RKO (cell line): ENCODE results near the gene RGS7.
"Not testable (repeated sequence)": the region's sequence is repeated elsewhere in the genome, so short reads cannot be mapped to it uniquely, and the experiment has no call there.

ENCODE experiments used
- DNase-seq: peaks from one replicate; pipeline ENCODE4 v3.0.0-alpha.2; 2016; ENCODE audit warnings: low spot score

RGS7 gene

DNA sequence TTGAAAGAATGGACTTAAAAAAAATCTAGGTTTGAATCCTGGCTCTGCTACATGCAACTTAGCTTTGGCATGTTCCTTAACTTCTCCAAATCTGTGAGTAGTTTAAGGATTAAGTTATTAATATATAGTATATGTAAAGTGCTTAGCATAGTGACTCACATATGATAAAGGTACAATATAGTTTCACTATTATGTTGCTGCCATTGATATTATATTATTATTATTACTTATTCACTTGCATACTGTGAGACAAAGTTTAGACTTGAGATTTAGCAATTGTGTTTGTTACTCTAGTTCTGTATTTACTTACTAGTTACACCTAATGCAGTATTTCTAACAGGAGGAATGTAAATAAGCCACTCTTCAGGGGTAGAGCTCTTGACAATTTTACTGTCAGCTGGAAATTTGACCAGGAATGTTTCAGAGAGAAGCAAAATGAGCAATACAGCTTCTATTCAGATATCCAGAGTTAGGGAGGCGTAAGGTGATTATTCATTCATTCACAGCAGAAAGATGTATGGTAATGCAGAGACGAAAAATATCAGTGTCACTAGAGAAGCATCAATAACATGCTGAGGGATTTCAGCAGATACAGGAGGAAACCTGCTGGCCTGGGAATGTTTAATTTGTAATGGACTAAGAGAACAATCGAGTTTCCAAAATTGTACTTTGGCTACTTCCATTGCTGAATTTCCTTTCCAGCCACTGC, 25.5 kb downstream of the RGS7 start:
- no peak for DNase-seq

GRCh38 chr1:241330619-241331327, 26.2 kb downstream of the RGS7 start:
- DNase-seq, result no peak

- DNase-seq, result no peak
These were observed 31.5 kb downstream of the RGS7 start for GRCh38 chr1:241325456-241325855.

GRCh38 chr1:241323514-241324195, 33.4 kb downstream of the RGS7 start:
- peak; percentile 58 for DNase-seq

DNA sequence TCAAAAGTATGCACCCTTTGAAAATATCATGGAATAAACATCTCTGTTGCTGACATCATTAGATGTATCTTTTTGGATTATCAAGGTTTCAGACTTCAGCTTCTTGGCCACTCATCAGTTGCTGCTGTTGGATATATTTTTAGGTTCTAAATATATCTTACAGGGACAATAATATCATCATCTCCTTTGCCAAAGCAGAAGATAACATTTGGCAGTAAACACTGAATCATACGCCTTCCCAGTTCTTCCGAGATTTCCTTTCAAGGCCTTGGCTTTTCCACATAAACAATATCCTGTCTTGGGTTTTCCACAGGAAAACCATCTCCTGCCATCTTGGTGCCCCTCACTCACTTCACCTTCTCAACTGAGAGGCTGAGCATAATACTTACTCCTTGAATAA, 39.3 kb downstream of the RGS7 start:
- DNase-seq, result no peak

DNA sequence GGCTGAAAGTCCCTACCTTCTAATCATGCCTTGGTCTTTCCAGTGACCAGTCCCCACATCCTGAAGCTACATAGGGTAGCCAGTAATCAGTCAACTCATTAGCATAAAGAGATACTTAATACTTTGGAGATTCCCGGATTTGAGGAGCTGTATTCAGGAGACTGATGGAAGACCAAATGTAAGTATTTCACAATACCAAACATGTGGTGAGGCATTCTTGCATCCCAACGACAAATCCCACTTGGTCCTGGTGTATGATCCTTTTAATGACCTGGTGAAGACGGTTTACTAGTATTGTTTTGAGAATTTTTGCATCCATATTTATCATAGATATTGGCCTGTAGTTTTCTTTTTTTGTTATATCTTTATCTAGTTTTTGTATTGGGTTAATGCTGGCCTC, 40.6 kb downstream of the RGS7 start:
- no peak for DNase-seq

DNA sequence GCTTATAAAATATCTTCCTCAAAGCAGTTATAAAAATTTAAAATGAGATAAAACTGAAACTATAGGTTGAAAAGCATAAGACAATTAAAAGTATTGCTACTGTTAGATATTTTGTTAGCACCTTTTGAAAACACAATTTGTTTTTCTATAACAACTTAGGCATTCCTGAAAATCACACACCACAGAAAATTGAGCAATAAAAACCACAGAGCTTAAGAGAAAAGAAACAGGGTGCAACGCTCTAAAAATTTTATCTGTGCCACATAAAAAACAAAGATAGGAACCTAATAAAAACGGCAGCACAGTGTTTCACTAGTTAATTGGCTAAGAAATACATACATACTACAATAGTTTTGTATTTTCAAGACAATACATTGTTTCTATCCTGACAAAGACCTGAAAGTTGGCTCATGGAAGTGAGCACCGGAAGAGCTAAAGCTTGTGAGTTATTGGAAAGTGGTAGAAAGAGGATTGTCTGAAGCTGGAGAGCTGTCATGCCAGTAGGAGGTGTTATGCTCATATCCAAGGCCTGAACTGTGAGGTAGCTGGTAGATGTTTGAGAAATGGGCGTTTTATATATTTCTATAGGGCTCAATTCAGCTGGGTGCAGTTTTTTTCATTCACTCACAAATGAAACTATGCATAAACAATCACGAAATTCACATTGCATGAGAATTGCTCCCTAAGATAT, 45.8 kb downstream of the RGS7 start:
- no peak for DNase-seq

DNA sequence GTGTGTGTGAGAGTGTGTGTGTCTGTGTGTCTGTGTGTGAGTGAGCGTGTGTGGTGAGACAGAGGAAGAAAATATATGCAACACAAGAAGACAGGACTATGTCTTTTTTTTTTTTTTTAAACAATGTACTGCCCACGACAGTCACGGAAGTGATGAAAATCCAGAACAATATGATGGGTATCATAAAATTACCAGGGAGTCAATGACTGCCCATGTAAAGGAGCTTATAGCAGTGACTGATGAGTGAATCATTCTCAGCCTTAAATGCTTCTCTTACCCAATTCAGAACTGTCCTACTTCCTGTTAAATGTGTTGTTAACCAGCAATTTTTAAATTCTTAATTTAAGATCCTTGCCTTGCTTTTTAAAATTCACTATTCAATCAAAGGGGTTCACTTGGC, 46.6 kb downstream of the RGS7 start:
- DNase-seq, result peak; percentile 62

DNA sequence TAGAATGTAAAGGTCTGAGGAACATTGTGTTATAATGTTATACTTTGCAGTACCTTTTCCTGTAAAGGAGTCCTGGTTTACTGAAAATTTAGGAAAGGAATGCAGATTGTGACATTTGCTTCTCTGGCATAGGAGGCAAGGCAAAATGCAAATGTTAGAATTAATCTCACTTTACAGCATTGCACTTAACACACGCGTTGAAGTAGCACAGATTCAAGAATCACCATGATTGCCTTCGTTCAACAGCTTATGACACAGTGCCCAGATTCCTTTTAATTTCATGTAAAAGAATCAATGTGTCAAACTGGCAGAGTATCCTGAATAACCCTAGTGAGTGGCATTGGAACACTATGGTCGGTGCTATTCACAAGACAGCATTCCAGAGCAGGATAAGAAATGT, 47.4 kb downstream of the RGS7 start:
- DNase-seq, result no peak

DNA sequence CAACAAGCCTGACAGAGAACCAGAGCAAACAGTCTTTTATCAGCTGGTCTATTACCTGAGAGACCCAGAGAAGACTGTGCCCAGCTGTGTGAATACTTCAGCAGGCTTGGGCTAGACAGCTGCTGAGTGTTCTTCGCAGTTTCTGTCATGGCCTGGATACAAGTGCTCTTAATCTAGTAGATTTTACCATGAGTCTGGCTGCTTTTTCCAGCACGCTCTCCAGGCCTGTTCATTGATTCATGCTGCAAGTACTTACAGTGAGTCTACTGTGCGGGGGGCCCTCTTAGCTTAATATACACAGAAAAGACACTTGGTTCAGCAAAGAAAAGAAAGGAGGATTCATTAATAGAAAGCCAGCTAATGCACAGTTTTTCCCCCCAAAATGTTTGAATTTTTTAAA, 48.5 kb downstream of the RGS7 start:
- no peak for DNase-seq

DNA sequence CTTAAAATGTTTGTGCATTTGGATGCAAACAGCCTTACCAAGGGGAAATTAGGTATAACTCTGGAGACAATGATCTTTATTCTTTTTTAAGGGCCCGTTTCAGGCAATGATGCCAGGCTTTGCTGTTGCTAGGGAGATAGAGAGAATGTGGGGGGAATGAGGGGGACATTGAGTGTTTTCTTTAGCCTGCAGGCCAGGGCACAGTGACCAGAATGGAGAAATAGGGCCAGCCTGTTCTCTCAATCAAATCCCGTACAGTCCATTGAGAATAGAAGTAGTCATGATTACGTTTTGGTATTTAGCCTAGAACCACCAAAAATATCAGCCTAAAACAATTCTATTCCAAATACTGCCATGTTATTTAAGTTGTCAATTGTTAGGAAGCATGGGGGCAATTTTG, 49.0 kb downstream of the RGS7 start:
- DNase-seq, result no peak

GRCh38 chr1:241306125-241306790, 50.7 kb downstream of the RGS7 start:
- no peak for DNase-seq

GRCh38 chr1:241302024-241302423, 55.0 kb downstream of the RGS7 start:
- DNase-seq, result not testable (repeated sequence)

GRCh38 chr1:241299347-241299746, 57.7 kb downstream of the RGS7 start:
- no peak for DNase-seq

DNA sequence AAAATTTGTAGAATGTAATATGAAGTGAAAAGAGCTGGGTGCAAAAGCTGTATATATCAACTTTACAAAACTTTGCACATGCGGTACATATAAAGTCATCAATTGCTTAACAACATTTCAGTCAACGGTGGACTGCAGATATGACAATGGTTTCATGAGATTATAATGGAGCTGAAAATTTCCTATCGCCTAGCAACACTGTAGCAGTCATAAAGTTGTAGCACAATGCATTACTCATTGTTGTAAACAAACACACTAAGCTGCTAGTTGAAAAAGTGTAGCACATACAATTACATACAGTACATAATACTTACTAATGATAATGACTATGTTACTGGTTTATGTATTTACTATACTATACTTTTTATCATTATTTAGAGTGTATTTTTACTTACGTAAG, 64.0 kb downstream of the RGS7 start:
- no peak for DNase-seq

DNA sequence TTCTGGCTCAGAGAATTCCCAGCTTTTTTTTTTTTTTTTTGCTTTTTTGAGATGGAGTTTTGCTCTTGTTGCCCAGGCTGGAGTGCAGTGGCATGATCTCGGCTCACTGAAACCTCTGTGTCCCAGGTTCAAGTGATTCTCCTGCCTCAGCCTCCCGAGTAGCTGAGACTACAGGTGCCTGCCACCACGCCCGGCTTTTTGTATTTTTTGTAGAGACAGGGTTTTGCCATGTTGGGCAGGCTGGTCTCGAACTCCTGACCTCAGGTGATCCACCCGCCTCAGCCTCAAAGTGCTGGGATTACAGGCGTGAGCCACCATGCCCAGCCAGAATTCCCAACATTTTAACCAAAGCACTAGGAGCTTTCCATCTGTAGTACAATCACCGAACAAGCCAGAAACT, 65.5 kb downstream of the RGS7 start:
- DNase-seq, result not testable (repeated sequence)

DNA sequence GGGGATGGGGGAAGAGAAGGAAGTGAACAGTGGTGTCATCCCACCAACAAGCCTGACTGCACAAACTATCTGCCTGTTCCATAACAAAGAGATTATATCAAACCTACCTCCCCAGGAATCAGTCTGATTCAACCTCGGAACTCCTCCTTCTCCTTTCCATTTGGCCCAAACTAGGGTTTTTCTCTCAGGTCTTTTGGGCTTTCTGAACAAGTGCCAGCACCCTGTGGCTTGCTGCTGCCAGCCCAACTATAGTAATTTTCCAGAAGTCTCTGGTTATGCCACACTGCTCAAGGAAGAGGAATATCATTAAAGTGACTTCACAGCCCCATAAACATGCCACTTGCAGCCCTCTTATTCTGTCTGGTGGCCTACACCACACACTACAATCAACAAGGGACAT, 70.5 kb downstream of the RGS7 start:
- DNase-seq, result no peak

DNA sequence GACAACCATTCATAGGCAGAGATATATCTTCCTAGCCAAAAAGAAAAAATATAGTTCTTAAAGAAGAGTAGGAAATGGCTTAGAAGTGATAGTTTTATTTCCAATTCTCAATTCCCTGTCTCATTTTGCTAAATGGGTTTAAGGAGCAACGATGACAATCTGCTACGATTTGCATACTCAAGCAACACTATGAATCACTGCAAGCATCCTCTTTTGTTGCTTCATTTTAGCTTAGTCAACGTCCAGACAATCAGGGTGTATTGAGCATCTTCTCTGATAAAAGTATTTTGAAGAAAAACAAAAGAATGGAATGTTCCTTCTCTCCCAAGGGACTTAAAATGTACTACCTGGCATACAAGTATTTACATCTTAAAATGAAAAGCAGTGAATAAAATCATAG, 80.6 kb downstream of the RGS7 start:
- DNase-seq, result no peak

GRCh38 chr1:241275981-241276380, 81.0 kb downstream of the RGS7 start:
- no peak for DNase-seq

DNA sequence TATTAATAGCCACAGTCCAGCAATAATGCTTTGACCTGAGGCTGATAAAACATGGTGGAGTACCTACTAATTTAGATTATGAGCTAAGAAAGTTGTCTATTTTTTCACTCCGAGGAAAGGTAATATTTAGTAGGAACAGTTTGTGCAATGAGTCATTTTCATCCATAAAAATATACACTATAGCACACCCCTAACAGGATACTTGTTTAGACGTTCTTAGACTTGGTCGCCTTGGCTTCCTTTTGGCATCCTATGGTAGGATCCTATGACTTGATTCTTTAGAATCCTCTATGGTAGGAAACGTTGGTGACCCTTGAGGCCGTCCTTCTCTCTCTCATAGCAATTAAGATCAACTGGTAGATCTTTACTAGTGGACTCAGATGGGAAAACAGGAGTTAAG, 81.8 kb downstream of the RGS7 start:
- no peak for DNase-seq

DNA sequence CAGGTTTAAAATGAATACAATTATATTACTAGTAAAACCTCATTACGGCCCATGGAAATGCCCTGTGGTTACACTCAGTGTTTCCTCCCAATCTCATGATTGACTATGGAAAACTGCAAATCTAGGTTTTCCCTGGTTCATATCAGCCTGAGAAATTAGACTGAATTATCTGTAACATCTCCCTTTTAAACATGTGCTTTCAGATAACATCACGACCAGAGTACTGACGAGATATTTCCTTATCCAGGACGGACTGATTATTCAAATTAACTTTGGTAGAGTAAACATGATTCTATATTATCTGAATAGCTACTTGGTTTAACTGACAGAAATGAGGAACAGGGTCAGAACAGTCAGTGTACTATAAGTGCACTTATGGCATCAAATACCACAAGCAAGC, 82.3 kb downstream of the RGS7 start:
- DNase-seq, result no peak

GRCh38 chr1:241272828-241273227, 84.2 kb downstream of the RGS7 start:
- DNase-seq, result no peak
